Adrenal gland (tissue), 12 donors: ENCODE data around the gene PBX3. TPM values are rescaled to one million over a fixed set of nuclear protein-coding genes. Genes with fewer than 3 reads are reported as not detected.

Source experiments
- DNase-seq, 7 donors: peaks; one replicate each; pipeline ENCODE4 v3.0.0-alpha.2; 2019 to 2020
- H3K27ac ChIP-seq, 5 donors: fragments of 200-600 bp; sonication (generic) in 4 of 5; 1 replicate in 3 of 5; 2 replicates in 2 of 5; pipeline versions ENCODE4 v1.5.1 to v1.8.0; 2016 to 2020; ENCODE audit warnings: mild to moderate bottlenecking in 1 of 5
- H3K27me3 ChIP-seq: fragments of 200-600 bp; 2 replicates; pipeline ENCODE4 v1.8.0; 2021
- H3K36me3 ChIP-seq, 2 donors: fragments of 200-600 bp; replicated peaks in 1 of 2; 1 replicate in 1 of 2; 2 replicates in 1 of 2; pipeline versions ENCODE4 v1.5.1 to v1.8.0; 2018 to 2022
- H3K4me1 ChIP-seq, 2 donors: fragments of 200-600 bp; replicated peaks in 1 of 2; 1 replicate in 1 of 2; 2 replicates in 1 of 2; pipeline versions ENCODE4 v1.5.1 to v1.8.0; 2018 to 2021
- H3K4me3 ChIP-seq, 4 donors: fragments of 200-600 bp; sonication (generic) in 3 of 4; one replicate each; pipeline ENCODE4 v1.5.1; 2016 to 2018
- H3K9me3 ChIP-seq, 3 donors: fragments of 200-600 bp; sonication (generic) in 1 of 3; replicated peaks in 1 of 3; 1 replicate in 2 of 3; 2 replicates in 1 of 3; pipeline versions ENCODE4 v1.5.1 to v1.8.0; 2016 to 2021
- POLR2A ChIP-seq, 2 donors: fragments of 450-650 bp; IDR thresholded peaks; one replicate each; pipeline ENCODE4 v1.6.1; 2017; ENCODE audit warnings: antibody characterized with exemption in 2 of 2, mild to moderate bottlenecking in 2 of 2, moderate library complexity in 1 of 2
- WGBS, 4 donors: extraction: QIAGEN DNeasy Blood & Tissue Kit in 2 of 4; methylation state at CpG; one replicate each; pipeline versions ENCODE4 v1.1.5 to v1.1.7; 2013 to 2017; 5-methylcytosine and 5-hydroxymethylcytosine counted together
- intact Hi-C, 2 donors: fragments of 100-400 bp; cut with DNase I; formaldehyde crosslinking; loops; one replicate each; pipeline versions ENCODE4 v1.14.1 to v1.15.0; 2022 to 2023
- polyA plus RNA-seq, 3 donors: library from polyadenylated mRNA; stranded (reverse); fragments of 200-250 nt in 2 of 3; fragments of 350-450 nt in 1 of 3; fragmentation: Illumina TruSeq in 1 of 3; extraction: RNeasy Lipid Tissue Mini Kit (QIAGEN cat#74804) in 1 of 3; gene quantifications; one replicate each; pipeline ENCODE4 v1.2.3, GENCODE V29; 2013 to 2014
- total RNA-seq, 9 donors: library from RNA; depleted of rRNA in 4 of 9; stranded (reverse); fragments of >200 nt in 4 of 9; fragments of 120-200 nt in 1 of 9; fragmentation: NEBNext Ultra II Directional in 1 of 9; extraction: Animal tissue kit (Norgen Biotek cat#: 25700) in 1 of 9; gene quantifications; one replicate each; pipeline versions ENCODE4 v1.1.0 to v1.2.4, GENCODE V29; 2013 to 2023
- TF ChIP-seq, protein P1 (sequence below), 6 experiments: fragments of 450-650 bp in 4 of 6; fragments of 200-600 bp in 2 of 6; sonication (generic) in 1 of 6; IDR thresholded peaks; 1 replicate in 5 of 6; 2 replicates in 1 of 6; pipeline versions ENCODE4 v1.5.1 to v1.8.0; 2016 to 2021; ENCODE audit warnings: antibody characterized with exemption in 6 of 6, mild to moderate bottlenecking in 2 of 6, moderate library complexity in 1 of 6
- donor health status: healthy with polysubstance abuse.
- donor health status: Bipolar disorder and iron deficiency.
- donor health status: DM: yes; HTN: yes; CAD: no.
- donor health status: DM: no; HTN: no; CAD: no.
- donor health status: DM: no; HTN: no; CAD: no.
- donor health status: DM: yes; HTN: yes; CAD: no.

The PBX3 gene
- total and polyA plus RNA-seq, 12 donors, result 18.3 to 231 (median 133) TPM

DNA sequence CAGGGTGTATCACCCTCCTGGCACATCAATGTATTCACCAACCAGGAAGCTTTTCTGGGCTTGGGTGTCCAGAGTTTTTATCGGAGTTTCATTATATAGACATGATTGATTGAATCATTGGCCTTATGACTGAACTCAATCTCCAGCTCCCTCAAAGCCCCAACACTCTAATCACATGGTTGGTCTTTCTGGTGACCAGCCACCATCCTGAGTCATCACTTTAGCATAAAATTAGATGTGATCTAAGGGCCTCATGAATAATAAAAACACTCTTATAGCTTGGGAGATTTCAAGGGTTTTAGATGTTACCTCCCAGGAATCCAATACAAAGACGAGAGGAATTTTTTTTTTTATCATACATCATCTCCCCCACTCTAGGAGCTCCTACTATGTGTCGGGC is 7.7 kb upstream of the PBX3 start:
- Histone ChIP-seq H3K36me3 (no peaks in the 10 kb centered on the region), H3K4me1 (no peaks in the 10 kb centered on the region), H3K27me3 (no peaks in the 10 kb centered on the region), H3K27ac (no peak overlapping the region), H3K9me3 (no peaks in the 10 kb centered on the region), H3K4me3 (no peak overlapping the region)
- no peak for DNase-seq
- intact Hi-C loops, result no loop called here
- WGBS, 4 donors, result 71 to 80% (median 73%) methylated on average over 3 of the region's 3 CpGs
- TF ChIP-seq, protein P1, sequence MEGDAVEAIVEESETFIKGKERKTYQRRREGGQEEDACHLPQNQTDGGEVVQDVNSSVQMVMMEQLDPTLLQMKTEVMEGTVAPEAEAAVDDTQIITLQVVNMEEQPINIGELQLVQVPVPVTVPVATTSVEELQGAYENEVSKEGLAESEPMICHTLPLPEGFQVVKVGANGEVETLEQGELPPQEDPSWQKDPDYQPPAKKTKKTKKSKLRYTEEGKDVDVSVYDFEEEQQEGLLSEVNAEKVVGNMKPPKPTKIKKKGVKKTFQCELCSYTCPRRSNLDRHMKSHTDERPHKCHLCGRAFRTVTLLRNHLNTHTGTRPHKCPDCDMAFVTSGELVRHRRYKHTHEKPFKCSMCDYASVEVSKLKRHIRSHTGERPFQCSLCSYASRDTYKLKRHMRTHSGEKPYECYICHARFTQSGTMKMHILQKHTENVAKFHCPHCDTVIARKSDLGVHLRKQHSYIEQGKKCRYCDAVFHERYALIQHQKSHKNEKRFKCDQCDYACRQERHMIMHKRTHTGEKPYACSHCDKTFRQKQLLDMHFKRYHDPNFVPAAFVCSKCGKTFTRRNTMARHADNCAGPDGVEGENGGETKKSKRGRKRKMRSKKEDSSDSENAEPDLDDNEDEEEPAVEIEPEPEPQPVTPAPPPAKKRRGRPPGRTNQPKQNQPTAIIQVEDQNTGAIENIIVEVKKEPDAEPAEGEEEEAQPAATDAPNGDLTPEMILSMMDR (IDR thresholded peaks at IDR 0.05), result no peak
- no peak for TF ChIP-seq POLR2A (IDR thresholded peaks at IDR 0.05)

DNA sequence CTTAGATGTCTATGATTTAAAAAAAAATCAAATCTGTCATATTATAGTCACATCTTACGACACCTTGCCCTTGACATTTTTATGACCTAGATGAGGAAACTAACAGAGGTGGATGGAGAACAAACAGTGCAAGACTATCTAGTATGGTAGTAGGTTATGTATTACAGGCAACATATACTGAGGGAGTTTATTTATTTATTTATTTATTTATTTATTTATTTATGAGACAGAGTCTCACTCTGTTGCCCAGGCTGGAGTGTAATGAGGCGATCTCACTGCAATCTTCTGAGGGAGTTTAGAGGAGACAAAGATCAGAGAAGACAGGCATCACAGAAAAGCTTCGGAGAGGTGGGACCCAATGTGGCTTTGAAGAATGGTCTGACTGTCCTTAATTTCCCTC is 4.5 kb upstream of the PBX3 start:
- Histone ChIP-seq H3K27ac (no peak overlapping the region), H3K4me3 (no peak overlapping the region), H3K27me3 (no peaks in the 10 kb centered on the region), H3K4me1 (peaks cover 0 to 7% of the 10 kb centered on the region in 2 donors), H3K36me3 (no peaks in the 10 kb centered on the region), H3K9me3 (no peaks in the 10 kb centered on the region)
- 70 to 80% (median 78%) methylated on average over 3 of the region's 3 CpGs for WGBS, 4 donors
- no peak for DNase-seq
- no peak for TF ChIP-seq POLR2A (IDR thresholded peaks at IDR 0.05)
- TF ChIP-seq, protein P1 (IDR thresholded peaks at IDR 0.05), result no peak
- intact Hi-C loops, result no loop called here

DNA sequence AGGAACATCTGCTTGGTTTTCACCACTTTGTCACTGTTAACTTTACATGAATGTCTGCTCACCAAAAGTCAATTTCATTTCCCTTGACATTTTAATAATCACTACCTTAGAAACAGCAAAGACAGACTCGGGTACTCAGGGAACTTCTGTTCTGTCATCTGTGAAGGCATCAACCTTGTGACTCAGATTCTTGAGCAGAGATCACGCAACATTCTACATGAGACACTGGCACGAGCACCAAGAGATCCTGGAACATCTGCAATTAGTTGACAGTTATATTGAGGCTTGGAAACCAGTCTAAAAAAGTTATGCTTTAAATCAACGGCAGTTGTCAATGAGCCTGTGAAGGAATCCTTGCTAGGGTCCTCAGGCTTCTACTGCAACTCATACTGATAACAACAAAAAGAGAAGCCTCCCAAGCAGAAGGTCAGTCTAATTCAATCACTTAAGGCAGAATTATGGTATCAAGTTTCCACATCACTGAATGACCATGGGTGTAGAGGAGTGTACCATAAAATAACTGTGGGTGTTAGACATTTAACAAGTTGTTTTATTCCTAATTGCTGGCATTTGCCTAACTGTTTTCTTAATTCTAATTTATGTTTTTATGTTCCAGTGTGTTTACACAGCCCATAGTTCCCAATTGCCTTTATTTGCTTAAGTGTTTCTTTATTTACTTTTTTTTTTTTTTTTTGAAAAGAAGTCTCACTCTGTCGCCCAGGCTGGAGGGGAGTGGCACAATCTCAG is 3.3 kb upstream of the PBX3 start:
- intact Hi-C loops, result no loop called here
- Histone ChIP-seq H3K9me3 (no peaks in the 10 kb centered on the region), H3K4me3 (no peak overlapping the region), H3K27me3 (no peaks in the 10 kb centered on the region), H3K36me3 (no peaks in the 10 kb centered on the region), H3K4me1 (peaks cover 0 to 7% of the 10 kb centered on the region in 2 donors), H3K27ac (no peak overlapping the region)
- WGBS, 4 donors, result 58 to 65% (median 61%) methylated on average over 5 of the region's 5 CpGs
- DNase-seq, result no peak
- no peak for TF ChIP-seq POLR2A (IDR thresholded peaks at IDR 0.05)
- TF ChIP-seq, protein P1 (IDR thresholded peaks at IDR 0.05), result no peak

DNA sequence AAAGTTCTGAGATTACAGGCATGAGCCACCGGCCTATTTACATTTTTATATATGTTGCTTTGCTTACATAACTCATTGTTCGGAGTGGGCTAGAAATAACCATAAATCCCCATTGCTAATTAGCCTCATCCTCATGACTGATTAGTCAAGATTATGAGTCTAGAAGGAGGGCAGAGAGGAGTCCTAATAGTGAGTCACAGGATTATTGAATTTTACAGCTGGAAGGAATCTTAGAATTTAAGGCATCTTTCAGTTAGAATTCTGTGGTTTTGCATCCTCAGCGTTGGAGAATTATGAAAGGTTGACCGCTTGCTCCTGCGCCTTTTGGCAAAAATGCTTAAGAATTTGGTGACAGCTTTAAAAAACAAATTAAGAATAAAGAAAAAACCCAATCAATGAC is 2.6 kb upstream of the PBX3 start:
- Histone ChIP-seq H3K9me3 (no peaks in the 10 kb centered on the region), H3K4me1 (peaks cover 0 to 12% of the 10 kb centered on the region in 2 donors), H3K27me3 (no peaks in the 10 kb centered on the region), H3K36me3 (no peaks in the 10 kb centered on the region), H3K4me3 (no peak overlapping the region), H3K27ac (no peak overlapping the region)
- intact Hi-C loops, result loop anchor here in 1 of 2 donors (5.0 kb wide), 2 partner anchors 78 to 332 kb away; no protein-coding TSS in a partner anchor
- 90 to 96% (median 94%) methylated on average over 5 of the region's 5 CpGs for WGBS, 4 donors
- no peak for TF ChIP-seq POLR2A (IDR thresholded peaks at IDR 0.05)
- TF ChIP-seq, protein P1 (IDR thresholded peaks at IDR 0.05), result no peak
- no peak for DNase-seq
